HG03558 (cell line): ENCODE results near the gene IDH3G.

Source experiments
- ATAC-seq: cut with Tn5 transposase; IDR thresholded peaks from one replicate; pipeline ENCODE4 v1.9.1; 2021; ENCODE audit warnings: moderate number of reproducible peaks; ENCODE audit not compliant: unreplicated experiment; ENCODE audit errors: extremely low read depth

Gene IDH3G

DNA sequence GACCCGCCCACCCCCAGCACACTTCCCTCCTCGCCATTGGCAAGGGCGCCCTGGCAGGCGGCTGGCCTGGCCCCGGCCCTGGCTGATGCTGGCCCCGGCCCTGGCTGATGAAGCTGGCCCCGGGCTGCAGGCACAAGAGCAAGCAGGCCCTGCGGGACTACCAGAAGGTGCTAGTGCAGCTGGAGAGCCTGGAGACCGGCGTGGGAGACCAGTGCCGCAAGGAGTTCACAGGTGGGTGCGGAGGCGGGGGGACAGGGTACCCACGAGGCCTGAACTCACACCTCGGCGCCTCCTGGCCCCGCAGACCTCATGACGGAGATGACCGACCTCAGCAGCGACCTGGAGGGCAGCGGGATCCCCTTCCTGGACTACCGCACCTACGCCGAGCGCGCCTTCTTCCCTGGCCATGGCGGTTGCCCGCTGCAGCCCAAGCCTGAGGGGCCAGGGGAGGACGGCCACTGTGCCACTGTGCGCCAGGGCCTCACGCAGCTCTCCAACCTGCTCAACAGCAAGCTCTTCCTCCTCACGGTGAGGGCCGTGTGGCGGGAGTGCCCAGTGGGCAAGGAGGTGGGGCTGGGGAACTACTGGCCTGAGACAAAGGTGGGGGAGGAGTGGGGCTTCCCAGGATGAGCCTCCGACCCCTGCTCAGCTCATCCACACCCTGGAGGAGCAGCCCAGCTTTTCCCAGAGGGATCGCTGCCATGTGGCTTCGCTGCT is 19.4 kb downstream of the IDH3G start:
- ATAC-seq = no peak

DNA sequence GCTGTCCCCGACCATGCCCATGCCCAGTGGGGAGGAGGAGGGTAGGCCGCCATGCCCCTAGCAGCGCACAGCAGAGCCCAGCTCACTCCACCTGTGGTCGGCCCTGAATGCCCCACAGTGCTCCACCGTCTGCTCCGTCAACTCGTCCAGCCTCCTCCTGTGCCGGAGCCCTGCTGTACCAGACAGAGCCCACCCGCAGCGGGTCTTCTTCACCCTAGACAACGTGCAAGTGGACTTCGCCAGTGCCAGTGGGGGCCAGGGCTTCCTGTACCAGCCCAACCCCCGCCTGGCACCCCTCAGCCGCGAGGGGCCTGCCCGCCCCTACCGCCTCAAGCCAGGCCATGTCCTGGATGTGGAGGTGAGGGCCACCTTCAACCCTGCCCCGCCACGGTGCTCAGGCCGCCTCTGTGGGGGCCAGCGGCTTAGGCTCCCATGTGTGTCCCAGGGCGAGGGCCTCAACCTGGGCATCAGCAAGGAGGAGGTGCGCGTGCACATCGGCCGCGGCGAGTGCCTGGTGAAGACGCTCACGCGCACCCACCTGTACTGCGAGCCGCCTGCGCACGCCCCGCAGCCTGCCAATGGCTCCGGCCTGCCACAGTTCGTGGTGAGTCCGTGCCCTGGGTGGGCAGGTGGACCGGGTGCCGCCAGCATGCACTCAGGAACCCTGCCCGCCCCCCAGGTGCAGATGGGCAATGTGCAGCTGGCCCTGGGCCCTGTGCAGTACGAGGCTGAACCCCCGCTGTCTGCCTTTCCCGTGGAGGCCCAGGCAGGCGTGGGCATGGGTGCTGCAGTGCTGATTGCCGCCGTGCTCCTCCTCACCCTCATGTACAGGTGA is 20.2 kb downstream of the IDH3G start:
- no peak for ATAC-seq

DNA sequence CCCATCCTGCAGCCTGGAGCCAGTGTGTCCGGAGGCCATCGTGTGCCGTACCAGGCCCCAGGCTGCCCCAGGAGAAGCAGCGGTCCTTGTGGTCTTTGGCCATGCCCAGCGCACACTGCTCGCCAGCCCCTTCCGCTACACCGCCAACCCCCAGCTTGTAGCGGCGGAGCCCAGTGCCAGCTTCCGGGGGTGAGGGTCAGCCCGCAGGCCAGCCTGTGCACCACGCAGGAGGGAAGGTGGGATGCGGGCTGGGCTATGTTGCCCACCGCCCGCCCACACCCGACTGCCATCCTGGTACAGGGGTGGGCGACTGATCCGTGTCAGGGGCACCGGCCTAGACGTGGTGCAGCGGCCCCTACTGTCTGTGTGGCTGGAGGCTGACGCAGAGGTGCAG is 21.0 kb downstream of the IDH3G start:
- no peak for ATAC-seq

DNA sequence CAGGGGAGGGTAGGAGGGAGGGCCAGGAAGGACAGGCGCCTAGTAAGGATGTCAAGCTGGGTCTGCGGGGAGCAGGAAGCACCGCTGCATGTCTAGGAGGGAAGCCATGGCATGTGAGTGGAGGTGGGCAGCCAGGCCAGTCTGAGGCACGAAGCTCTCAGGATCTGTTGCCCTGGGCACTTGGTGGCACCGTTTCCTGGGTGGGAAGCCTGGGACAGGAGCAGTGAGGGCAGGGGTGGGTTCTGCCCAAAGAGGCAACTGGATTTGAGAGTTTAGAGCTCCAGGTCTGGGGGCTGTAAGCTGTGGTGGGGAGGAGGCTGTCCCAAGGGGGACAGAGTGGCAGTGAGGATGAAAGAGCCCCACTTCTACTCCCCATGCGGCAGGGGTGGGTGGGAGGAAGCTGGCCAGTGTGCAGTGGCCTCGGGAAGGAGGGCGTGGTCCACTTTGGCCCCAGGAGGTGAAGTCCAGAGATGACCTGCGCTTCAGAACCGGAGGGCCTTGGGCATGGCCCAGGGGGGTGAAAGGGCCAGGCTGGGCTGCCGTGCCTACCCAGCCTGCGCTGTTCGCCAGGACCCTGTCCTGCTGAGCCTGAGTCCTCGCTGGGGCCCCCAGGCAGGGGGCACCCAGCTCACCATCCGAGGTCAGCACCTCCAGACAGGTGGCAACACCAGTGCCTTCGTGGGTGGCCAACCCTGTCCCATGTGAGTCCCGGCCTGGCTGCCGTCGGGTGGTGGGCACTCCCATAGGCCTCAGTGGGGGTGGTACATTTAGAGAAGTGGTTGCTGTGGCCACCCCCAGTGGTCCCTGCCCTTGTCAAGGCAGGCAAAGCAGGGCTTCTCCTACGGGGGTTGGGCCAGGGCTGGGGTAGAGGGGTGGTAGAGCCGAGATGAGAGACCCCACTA is 21.6 kb downstream of the IDH3G start:
- ATAC-seq = no peak

DNA sequence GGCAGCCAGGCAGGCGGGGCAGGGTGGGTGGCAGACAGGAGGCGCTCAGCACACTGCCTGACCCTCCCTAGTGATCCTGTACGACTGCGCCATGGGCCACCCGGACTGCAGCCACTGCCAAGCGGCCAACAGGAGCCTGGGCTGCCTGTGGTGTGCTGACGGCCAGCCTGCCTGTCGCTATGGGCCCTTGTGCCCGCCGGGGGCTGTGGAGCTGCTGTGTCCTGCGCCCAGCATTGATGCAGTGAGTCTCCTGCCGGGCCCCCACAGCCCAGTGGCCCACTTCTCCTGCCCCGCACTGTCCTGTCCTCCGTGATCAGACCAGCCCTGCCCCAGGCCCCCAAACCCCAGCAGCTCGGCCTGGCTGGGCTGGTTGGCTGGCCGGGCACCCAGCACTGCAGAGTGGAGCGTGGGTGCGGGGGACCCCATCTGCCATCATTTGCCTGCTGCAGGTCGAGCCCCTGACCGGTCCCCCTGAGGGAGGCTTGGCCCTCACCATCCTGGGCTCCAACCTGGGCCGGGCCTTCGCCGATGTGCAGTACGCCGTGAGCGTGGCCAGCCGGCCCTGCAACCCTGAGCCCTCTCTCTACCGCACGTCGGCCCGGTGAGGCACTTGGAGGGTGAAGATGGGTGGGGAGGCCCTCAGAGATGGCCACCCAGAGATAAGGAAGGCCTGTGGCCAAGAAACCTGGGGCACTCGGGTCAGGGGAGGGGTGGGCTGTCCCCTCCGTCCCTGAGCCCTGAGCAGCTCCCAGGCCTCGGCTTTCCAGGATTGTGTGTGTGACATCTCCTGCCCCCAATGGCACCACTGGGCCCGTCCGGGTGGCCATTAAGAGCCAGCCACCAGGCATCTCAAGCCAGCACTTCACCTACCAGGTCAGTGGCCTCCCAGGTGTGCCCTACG is 22.5 kb downstream of the IDH3G start:
- no peak for ATAC-seq

DNA sequence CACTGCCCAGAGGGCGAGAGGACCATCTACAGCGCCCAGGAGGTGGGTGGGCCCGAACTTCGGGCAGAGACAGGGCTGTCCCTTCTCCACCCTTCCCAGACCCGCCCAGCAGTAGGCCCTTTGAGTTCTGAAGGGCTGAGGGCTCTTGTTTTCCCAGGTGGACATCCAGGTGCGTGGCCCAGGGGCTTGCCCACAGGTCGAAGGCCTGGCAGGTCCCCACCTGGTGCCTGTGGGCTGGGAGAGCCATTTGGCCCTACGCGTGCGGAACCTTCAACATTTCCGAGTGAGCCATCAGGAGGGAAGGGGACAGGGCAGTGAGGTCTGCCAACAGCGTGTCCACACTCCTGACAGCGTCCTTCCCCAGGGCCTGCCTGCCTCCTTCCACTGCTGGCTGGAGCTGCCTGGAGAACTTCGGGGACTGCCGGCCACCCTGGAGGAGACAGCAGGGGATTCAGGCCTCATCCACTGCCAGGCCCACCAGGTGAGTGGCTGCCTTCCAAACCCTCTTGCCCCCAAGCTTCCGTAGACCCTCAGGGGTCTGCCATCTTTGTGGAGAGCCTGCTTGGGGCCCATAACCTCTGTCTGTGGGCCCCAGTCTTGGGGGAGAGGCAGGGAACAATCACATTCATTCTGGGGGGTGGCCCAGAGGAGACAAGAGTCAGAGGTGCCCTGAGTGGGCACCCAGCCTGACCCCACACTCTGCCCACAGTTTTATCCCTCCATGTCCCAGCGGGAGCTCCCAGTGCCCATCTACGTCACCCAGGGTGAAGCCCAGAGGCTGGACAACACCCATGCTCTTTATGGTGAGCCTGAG is 23.4 kb downstream of the IDH3G start:
- ATAC-seq = no peak

DNA sequence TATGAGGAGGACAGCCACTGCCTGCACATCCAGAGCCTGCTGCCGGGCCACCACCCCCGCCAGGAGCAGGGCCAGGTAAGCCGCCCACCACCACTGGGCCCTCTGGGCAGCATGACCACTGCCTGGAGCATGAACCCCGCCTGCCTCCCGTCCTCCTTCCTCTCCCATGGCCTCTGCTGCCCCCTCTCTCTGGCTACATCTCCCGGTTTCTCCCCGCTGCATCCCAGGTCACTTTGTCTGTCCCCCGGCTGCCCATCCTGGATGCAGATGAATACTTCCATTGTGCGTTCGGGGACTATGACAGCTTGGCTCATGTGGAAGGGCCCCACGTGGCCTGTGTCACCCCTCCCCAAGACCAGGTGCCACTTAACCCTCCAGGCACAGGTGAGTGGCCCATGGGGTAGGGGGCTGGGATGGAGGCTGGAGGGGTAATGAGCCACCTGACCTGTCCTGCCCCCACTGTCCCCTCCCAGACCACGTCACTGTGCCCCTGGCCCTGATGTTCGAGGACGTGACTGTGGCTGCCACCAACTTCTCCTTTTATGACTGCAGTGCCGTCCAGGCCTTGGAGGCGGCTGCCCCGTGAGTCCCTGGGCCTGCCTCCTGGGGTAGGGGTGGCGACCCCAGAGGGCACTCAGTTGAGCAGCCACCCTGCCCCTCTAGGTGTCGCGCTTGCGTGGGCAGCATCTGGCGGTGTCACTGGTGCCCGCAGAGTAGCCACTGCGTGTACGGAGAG is 24.1 kb downstream of the IDH3G start:
- no peak for ATAC-seq

DNA sequence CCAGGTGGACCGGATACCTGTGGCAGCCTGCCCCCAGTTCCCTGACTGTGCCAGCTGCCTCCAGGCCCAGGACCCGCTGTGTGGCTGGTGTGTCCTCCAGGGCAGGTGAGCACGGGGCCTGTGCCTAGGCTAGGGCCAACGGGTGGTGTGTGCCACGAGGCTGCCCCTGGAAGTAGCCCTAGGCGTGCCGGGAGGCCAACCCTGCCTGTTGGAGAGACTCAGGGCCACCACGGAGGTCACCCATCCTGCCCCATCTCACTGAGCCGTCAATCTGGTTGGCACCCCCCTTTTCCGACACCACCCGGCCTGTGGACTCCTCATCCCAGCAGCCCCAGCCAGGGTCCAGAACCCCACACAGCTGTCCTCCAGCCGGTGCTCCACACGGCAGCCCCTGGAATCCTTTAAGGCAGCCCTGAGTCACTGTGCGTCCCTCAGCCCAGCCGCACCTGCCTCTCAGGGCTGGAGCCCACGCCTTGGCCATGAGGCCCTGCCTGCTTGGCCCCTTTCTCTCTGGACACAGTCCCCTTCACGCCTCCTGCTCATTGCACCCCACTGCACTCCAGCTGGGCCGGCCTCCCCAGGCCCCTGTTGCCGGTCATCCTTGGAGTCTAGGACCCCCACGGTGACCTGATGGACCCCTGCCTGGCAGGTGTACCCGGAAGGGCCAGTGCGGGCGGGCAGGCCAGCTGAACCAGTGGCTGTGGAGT is 24.9 kb downstream of the IDH3G start:
- no peak for ATAC-seq

DNA sequence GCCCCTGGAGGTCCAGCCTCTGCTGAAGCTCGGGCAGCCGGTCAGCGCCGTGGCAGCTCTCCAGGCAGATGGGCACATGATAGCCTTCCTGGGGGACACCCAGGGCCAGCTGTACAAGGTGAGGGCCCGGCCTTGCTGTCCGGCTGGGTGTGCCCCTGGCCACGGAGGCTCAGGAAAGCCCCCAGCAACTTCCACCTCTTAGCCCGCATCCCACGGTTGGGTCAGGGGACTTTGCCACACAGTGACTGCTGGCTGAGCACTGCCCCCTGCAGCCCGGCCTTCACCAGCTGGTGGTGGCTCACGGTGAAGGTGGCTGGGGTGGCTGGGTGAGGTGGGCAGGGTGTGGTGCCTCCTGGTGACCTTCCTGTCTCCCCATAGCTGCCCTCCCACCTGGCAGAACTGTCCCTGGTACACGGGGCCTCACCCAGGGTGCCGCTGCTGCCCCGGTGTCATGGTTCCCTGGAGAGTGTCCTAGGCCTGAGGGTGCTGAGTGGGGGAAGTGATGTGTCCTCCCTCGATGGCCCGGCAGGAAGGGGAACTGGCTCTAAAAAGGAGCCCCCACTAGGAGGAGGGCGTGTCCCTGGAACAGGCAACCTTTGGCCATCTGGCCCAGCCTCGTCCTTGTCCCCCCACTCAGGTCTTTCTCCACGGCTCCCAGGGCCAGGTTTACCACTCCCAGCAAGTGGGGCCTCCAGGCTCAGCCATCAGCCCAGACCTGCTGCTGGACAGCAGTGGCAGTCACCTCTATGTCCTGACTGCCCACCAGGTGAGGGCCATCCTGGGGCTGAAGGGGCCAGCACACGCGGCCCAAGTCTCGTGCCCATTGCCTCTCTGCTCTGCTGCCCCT is 25.6 kb downstream of the IDH3G start:
- no peak for ATAC-seq

DNA sequence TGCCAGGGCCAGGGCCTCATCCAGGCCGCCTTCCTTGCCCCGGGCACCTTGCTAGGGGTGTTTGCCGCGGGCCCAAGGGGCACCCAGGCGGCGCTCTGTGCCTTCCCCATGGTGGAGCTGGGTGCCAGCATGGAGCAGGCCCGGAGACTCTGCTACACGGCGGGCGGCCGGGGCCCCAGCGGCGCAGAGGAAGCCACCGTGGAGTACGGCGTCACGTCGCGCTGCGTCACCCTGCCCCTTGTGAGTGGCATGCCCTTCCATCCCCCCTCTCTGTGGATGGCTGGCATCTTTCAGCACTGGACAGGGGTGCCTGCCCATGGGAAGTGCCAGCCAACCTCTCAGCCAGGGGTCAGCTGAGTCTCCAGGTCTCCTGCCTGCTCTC is 26.5 kb downstream of the IDH3G start:
- no peak for ATAC-seq

DNA sequence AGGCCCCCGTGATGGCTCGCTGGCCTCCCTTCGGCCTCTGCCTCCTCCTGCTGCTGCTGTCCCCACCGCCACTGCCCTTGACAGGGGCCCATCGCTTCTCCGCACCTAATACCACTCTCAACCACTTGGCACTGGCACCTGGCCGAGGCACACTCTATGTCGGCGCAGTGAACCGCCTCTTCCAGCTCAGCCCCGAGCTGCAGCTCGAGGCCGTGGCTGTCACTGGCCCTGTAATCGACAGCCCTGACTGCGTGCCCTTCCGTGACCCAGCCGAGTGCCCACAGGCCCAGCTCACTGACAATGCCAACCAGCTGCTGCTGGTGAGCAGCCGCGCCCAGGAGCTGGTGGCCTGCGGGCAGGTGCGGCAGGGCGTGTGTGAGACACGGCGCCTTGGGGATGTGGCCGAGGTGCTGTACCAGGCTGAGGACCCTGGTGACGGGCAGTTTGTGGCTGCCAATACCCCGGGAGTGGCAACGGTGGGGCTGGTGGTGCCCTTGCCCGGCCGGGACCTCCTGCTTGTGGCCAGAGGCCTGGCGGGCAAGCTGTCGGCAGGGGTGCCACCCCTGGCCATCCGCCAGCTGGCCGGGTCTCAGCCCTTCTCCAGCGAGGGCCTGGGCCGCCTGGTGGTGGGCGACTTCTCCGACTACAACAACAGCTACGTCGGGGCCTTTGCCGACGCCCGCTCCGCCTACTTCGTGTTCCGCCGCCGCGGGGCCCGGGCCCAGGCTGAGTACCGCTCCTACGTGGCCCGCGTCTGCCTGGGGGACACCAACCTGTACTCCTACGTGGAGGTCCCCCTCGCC is 27.1 kb downstream of the IDH3G start:
- ATAC-seq = no peak

DNA sequence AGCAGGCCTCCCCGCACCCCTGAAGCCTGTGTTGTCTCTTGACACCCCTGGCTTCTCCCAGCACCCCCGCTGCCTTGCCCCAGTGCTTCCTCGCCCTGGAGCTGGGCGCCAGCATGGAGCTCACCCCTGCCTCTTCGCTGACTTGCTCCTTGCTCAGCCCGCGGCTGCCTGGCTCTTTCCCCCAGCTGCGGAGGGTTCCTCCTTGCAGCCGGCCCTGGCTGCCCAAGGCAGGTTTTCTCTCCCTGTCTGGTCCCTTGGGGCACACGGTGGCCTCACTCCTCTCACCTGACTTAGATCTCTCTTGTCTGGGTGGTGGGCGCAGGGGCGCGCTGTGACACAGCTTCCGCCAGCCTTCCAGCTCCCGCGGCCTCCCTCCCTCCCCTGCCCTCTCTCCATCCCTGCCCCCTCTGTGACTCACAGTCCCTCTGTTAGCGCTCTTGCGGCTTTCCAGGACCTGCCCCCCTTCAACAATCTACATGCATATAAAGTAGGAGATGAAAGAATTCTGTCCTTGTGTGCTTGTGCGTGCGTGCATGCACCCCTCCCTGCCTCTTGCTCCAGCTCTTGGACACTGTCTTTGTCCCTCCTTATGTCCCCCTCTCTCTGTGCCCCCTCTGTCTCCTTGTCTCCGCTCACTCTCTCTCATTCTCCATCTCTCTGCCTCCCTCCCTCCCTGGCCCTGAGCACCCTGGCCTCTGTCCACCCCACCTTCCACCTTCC is 27.9 kb downstream of the IDH3G start:
- ATAC-seq = no peak

DNA sequence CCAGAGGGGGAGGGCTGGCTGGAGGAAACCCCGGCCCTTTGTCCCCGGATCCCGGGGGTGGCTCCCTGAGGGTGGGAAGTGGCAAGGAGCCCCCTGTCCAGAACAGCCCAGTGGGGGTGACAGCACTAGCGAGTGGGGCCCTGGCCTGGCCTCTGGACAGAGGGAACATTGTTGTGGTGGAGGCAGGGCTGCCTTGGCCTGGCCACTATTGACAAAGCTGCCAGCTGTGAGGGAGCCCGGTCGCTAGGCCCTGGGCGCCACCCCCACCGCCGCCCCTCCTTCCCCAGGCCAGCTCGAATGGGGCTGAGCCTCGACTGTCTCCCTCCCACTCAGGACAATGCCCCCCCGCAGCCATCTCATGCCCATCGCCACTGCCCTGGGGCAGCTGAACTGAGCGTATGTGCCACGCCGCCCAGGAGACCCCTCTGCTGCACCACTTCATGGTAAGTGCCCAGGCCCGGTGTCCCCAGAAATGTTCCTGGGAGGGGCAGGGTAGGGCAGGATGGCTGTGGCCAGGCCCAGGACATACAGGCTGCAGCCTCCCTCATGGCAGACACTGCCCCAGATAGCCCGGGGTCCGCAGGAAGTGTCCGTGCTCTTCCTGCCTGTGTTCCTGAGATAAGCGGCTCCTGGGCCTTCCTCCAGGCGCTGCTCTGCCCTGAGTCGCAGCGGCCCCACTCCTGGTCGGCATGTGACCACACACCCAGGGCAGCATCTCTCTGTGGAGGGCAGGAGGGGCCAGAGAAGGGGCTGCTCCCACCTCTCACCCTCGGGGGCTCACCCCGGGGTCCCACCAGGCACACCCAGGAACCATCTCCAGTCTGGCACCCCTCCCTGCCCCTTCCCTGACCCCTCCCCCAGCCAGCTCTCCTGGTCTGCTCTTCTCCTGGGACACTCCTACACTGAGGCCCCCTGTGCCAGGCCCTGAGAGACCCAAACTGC is 28.8 kb downstream of the IDH3G start:
- no peak for ATAC-seq

DNA sequence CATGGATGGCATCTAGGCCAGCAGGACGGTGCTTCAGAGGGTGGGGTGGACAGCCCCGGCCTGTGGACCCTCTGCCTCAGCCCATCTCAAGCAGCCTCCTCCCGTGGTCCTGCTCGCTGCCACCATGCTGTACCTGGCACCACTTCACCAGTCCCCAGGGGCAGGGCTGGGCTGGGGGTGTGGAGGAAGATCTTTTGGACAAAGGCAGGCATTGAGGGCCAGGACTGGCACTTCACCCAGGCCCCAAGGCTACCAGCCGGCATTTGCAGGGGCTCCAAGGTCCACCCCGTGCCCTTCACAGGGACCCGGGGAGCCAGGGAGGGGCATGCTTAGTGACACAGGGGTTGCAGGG is 29.4 kb downstream of the IDH3G start:
- ATAC-seq = no peak
